Measurements from ENCODE around the gene AOPEP. TPM values are rescaled to one million over a fixed set of nuclear protein-coding genes. Genes with fewer than 3 reads are reported as not detected.

Gene AOPEP
- polyA plus RNA-seq, 1 experiment: 40.0 TPM

- no peaks in the 10 kb centered on the region for H3K27me3 ChIP-seq (ENCODE audit: control insufficient read depth, insufficient read depth, low read length)
- TF ChIP-seq CTCF (IDR thresholded peaks at IDR 0.05; ENCODE audit: low read depth, low read length): no peak
- no peak overlapping the region for H3K4me3 ChIP-seq (ENCODE audit: low read depth, low read length)
- no peak overlapping the region for H3K27ac ChIP-seq (ENCODE audit: low read depth, low read length)
- DNase-seq (ENCODE audit: low read depth, low spot score): no peak
- H3K9me3 ChIP-seq (ENCODE audit: control insufficient read depth, insufficient read depth, low read length): peaks cover 10% of the 10 kb centered on the region; the same call in 1 of the 2 replicates
- ChIA-PET POLR2A (interaction anchor here (0.5 kb wide), 1 partner anchor 427 kb away, joined by 3 read pairs; no protein-coding TSS in a partner anchor), CTCF (interaction anchor here (0.7 to 1.5 kb wide), 2 partner anchors 9 to 912 kb away, joined by 4 to 6 read pairs; no protein-coding TSS in a partner anchor)
These were observed 369.3 kb downstream of the AOPEP start for GRCh38 chr9:95095641-95096355.

GRCh38 chr9:95096381-95096780, 369.9 kb downstream of the AOPEP start:
- DNase-seq (ENCODE audit: low read depth, low spot score): no peak
- H3K27me3 ChIP-seq (ENCODE audit: control insufficient read depth, insufficient read depth, low read length): no peaks in the 10 kb centered on the region
- H3K4me3 ChIP-seq (ENCODE audit: low read depth, low read length): no peak overlapping the region
- peaks cover 10% of the 10 kb centered on the region; the same call in 1 of the 2 replicates for H3K9me3 ChIP-seq (ENCODE audit: control insufficient read depth, insufficient read depth, low read length)
- TF ChIP-seq CTCF (IDR thresholded peaks at IDR 0.05; ENCODE audit: low read depth, low read length): no peak
- H3K27ac ChIP-seq (ENCODE audit: low read depth, low read length): no peak overlapping the region
- POLR2A ChIA-PET: no interaction called here
- CTCF ChIA-PET: interaction anchor here (0.7 to 1.5 kb wide), 2 partner anchors 9 to 912 kb away, joined by 4 to 6 read pairs; no protein-coding TSS in a partner anchor

GRCh38 chr9:95096807-95097206, 370.3 kb downstream of the AOPEP start:
- Histone ChIP-seq H3K27ac (ENCODE audit: low read depth, low read length) (no peak overlapping the region), H3K27me3 (ENCODE audit: control insufficient read depth, insufficient read depth, low read length) (no peaks in the 10 kb centered on the region), H3K9me3 (ENCODE audit: control insufficient read depth, insufficient read depth, low read length) (peaks cover 10% of the 10 kb centered on the region; the same call in 1 of the 2 replicates), H3K4me3 (ENCODE audit: low read depth, low read length) (no peak overlapping the region)
- no peak for DNase-seq (ENCODE audit: low read depth, low spot score)
- CTCF ChIA-PET: interaction anchor here (1.5 to 3.2 kb wide), 2 partner anchors 10 to 34 kb away, joined by 6 to 10 read pairs; no protein-coding TSS in a partner anchor
- 0 out of 2 replicates have a peak, but pooled peaks have one; percentile 4 for TF ChIP-seq CTCF (IDR thresholded peaks at IDR 0.05; ENCODE audit: low read depth, low read length)
- POLR2A ChIA-PET: no interaction called here

GRCh38 chr9:95097279-95097678, 370.8 kb downstream of the AOPEP start:
- TF ChIP-seq CTCF (IDR thresholded peaks at IDR 0.05; ENCODE audit: low read depth, low read length): no peak
- Histone ChIP-seq H3K27me3 (ENCODE audit: control insufficient read depth, insufficient read depth, low read length) (no peaks in the 10 kb centered on the region), H3K4me3 (ENCODE audit: low read depth, low read length) (no peak overlapping the region), H3K9me3 (ENCODE audit: control insufficient read depth, insufficient read depth, low read length) (peaks cover 10% of the 10 kb centered on the region; the same call in 1 of the 2 replicates), H3K27ac (ENCODE audit: low read depth, low read length) (no peak overlapping the region)
- ChIA-PET POLR2A (no interaction called here), CTCF (interaction anchor here (1.2 to 3.2 kb wide), 2 partner anchors 30 to 34 kb away, joined by 3 to 10 read pairs; no protein-coding TSS in a partner anchor)
- no peak for DNase-seq (ENCODE audit: low read depth, low spot score)

- DNase-seq (ENCODE audit: low read depth, low spot score): no peak
- ChIA-PET POLR2A (no interaction called here), CTCF (interaction anchor here (1.2 to 3.2 kb wide), 2 partner anchors 29 to 33 kb away, joined by 3 to 10 read pairs; no protein-coding TSS in a partner anchor)
- TF ChIP-seq CTCF (IDR thresholded peaks at IDR 0.05; ENCODE audit: low read depth, low read length): no peak
- Histone ChIP-seq H3K27ac (ENCODE audit: low read depth, low read length) (peak overlapping the region; percentile 11), H3K9me3 (ENCODE audit: control insufficient read depth, insufficient read depth, low read length) (peaks cover 10% of the 10 kb centered on the region; the same call in 1 of the 2 replicates), H3K27me3 (ENCODE audit: control insufficient read depth, insufficient read depth, low read length) (no peaks in the 10 kb centered on the region), H3K4me3 (ENCODE audit: low read depth, low read length) (no peak overlapping the region)
These were observed 372.0 kb downstream of the AOPEP start for GRCh38 chr9:95098391-95098921.
